PC-3 (cell line): Measurements from ENCODE around the gene TOMM70. TPM values are rescaled to one million over a fixed set of nuclear protein-coding genes. Genes with fewer than 3 reads are reported as not detected.

Experiments used
- ATAC-seq: fragments of 200-7000 bp; cut with Tn5 transposase; 2 replicates; pipeline ENCODE4 v1.9.1; 2020; ENCODE audit warnings: mild to moderate bottlenecking, moderate library complexity
- BruUV-seq: library from RNA; stranded (reverse); fragments of 400-500 nt; replicated peaks from 2 replicates; lab custom pipeline; 2021; lab: Mats Ljungman, UMichigan
- CTCF ChIA-PET: fragments of 300-600 bp; sonication (Branson Sonifier 250); formaldehyde crosslinking; loops from one replicate; lab custom pipeline; 2022; ENCODE audit warnings: antibody characterized with exemption; lab: Charles Lee
- POLR2A ChIA-PET: fragments of 300-600 bp; sonication (Branson Sonifier 250); formaldehyde crosslinking; loops from one replicate; lab custom pipeline; 2022; ENCODE audit warnings: antibody characterized with exemption; ENCODE audit not compliant: unreplicated experiment; lab: Charles Lee
- DNase-seq: peaks from one replicate; pipeline ENCODE4 v3.0.0-alpha.2; 2015
- H2AFZ ChIP-seq: fragments of 300-600 bp; sonication (generic); 2 replicates; pipeline ENCODE4 v1.6.0; 2016; ENCODE audit warnings: antibody characterized with exemption, low read length
- H3F3A ChIP-seq: fragments of 300-600 bp; sonication (generic); one replicate; pipeline ENCODE4 v1.6.0; 2017; ENCODE audit warnings: antibody characterized with exemption, low read length, control low read depth, mild to moderate bottlenecking; ENCODE audit not compliant: unreplicated experiment
- H3K27ac ChIP-seq: fragments of 300-600 bp; sonication (generic); 2 replicates; pipeline ENCODE4 v1.5.1; 2016; ENCODE audit warnings: mild to moderate bottlenecking, low read length
- H3K27me3 ChIP-seq: fragments of 300-600 bp; sonication (generic); 2 replicates; pipeline ENCODE4 v1.6.1; 2016; ENCODE audit warnings: low read length, mixed read lengths
- H3K36me3 ChIP-seq: fragments of 300-600 bp; sonication (generic); 2 replicates; pipeline ENCODE4 v1.6.1; 2016; ENCODE audit warnings: low read depth, mixed run types, low read length, mixed read lengths
- H3K4me1 ChIP-seq: fragments of 300-600 bp; sonication (generic); 2 replicates; pipeline ENCODE4 v1.5.1; 2016; ENCODE audit warnings: low read length; ENCODE audit not compliant: insufficient read depth
- H3K4me2 ChIP-seq: fragments of 300-600 bp; sonication (generic); 2 replicates; pipeline ENCODE4 v1.6.0; 2016; ENCODE audit warnings: low read length
- H3K4me3 ChIP-seq: fragments of 300-600 bp; sonication (generic); 2 replicates; pipeline ENCODE4 v1.5.1; 2016; ENCODE audit warnings: mild to moderate bottlenecking, low read length, mixed read lengths
- H3K79me2 ChIP-seq: fragments of 300-600 bp; sonication (generic); 2 replicates; pipeline ENCODE4 v1.6.1; 2017; ENCODE audit warnings: low read length, mixed read lengths
- H3K9ac ChIP-seq: fragments of 300-600 bp; sonication (generic); 2 replicates; pipeline ENCODE4 v1.6.0; 2016; ENCODE audit warnings: mild to moderate bottlenecking, low read length
- H3K9me2 ChIP-seq: fragments of 300-600 bp; sonication (generic); replicated peaks from 2 replicates; pipeline ENCODE4 v1.6.1; 2016; ENCODE audit warnings: mixed run types, low read length, mixed read lengths
- H3K9me3 ChIP-seq: fragments of 300-600 bp; sonication (generic); 2 replicates; pipeline ENCODE4 v1.6.1; 2016; ENCODE audit warnings: low read length, mixed read lengths
- H4K20me1 ChIP-seq: fragments of 300-600 bp; sonication (generic); 2 replicates; pipeline ENCODE4 v1.6.1; 2016; ENCODE audit warnings: low read length, mixed read lengths
- CTCF ChIP-seq: fragments of 300-600 bp; sonication (generic); conservative IDR thresholded peaks from 2 replicates; pipeline ENCODE4 v1.5.1; 2017; ENCODE audit warnings: antibody characterized with exemption, low read depth, mild to moderate bottlenecking, low read length
- EZH2 ChIP-seq: fragments of 300-600 bp; sonication (generic); IDR thresholded peaks from one replicate; pipeline ENCODE4 v1.6.1; 2017; ENCODE audit warnings: antibody characterized with exemption, mild to moderate bottlenecking, low read length; ENCODE audit not compliant: unreplicated experiment
- EZH2phosphoT487 ChIP-seq: fragments of 300-600 bp; sonication (generic); IDR thresholded peaks from 2 replicates; pipeline ENCODE4 v1.6.1; 2018; ENCODE audit warnings: mild to moderate bottlenecking, antibody characterized with exemption, low read length, borderline replicate concordance
- intact Hi-C: fragments of 100-400 bp; cut with micrococcal nuclease; formaldehyde crosslinking; loops from 2 replicates; pipeline ENCODE4 v1.9.0; 2023
- total RNA-seq: library from RNA; depleted of rRNA; stranded (reverse); fragments of >200 nt; gene quantifications from 2 replicates; pipeline ENCODE4 v1.2.3, GENCODE V29; 2014

The TOMM70 gene
- total RNA-seq, 1 experiment from 2014 or later, result 85.3 TPM

GRCh38 chr3:100376301-100376700, 24.6 kb downstream of the TOMM70 start:
- no peak overlapping the region for H3K4me2 ChIP-seq
- no peaks in the 10 kb centered on the region for H3K9me2 ChIP-seq
- no peaks in the 10 kb centered on the region for H3K9me3 ChIP-seq
- ATAC-seq (no peak), DNase-seq (no peak)
- TF ChIP-seq CTCF (no peak), EZH2phosphoT487 (no peak), EZH2 (no peak)
- no peaks in the 10 kb centered on the region for H3K27me3 ChIP-seq
- H2AFZ ChIP-seq, result no peak overlapping the region
- peaks cover 77% of the 10 kb centered on the region for H3K36me3 ChIP-seq
- ChIA-PET POLR2A (no interaction called here), CTCF (no interaction called here)
- H3K4me1 ChIP-seq, result no peaks in the 10 kb centered on the region
- H3K79me2 ChIP-seq, result peaks cover 5% of the 10 kb centered on the region; the same call in 1 of the 2 replicates
- intact Hi-C loops, result no loop called here
- H3K27ac ChIP-seq, result no peak overlapping the region
- no peaks in the 10 kb centered on the region for H4K20me1 ChIP-seq
- BruUV-seq, result no TSS peak
- H3F3A ChIP-seq, result peaks cover 5% of the 10 kb centered on the region
- H3K9ac ChIP-seq, result no peak overlapping the region
- no peak overlapping the region for H3K4me3 ChIP-seq

- Histone ChIP-seq H3K4me1 (0 out of 2 replicates have a peak, but pooled peaks cover 2% of the 10 kb centered on the region), H3K9me3 (no peaks in the 10 kb centered on the region), H3F3A (peaks cover 5% of the 10 kb centered on the region), H3K9me2 (no peaks in the 10 kb centered on the region), H3K27ac (no peak overlapping the region), H3K36me3 (peaks cover 74% of the 10 kb centered on the region), H3K79me2 (no peaks in the 10 kb centered on the region; the same call in 1 of the 2 replicates), H3K27me3 (no peaks in the 10 kb centered on the region), H3K4me2 (no peak overlapping the region), H4K20me1 (no peaks in the 10 kb centered on the region), H2AFZ (no peak overlapping the region), H3K4me3 (no peak overlapping the region), H3K9ac (no peak overlapping the region)
- peak; percentile 46 for ATAC-seq
- no peak for DNase-seq
- CTCF ChIA-PET, result interaction anchor here (0.6 kb wide), 1 partner anchor 543 kb away, joined by 3 read pairs; no protein-coding TSS in a partner anchor
- intact Hi-C loops, result no loop called here
- TF ChIP-seq EZH2 (no peak), EZH2phosphoT487 (no peak), CTCF (no peak)
- BruUV-seq, result no TSS peak
- POLR2A ChIA-PET, result interaction anchor here (0.6 kb wide), 1 partner anchor 50 kb away, joined by 4 read pairs; no protein-coding TSS in a partner anchor
Measured at GRCh38 chr3:100374521-100374920, 26.4 kb downstream of the TOMM70 start.

GRCh38 chr3:100370756-100371155, 30.1 kb downstream of the TOMM70 start:
- DNase-seq (peak; percentile 11), ATAC-seq (no peak)
- Histone ChIP-seq H3K4me1 (0 out of 2 replicates have a peak, but pooled peaks cover 2% of the 10 kb centered on the region), H3K4me3 (no peak overlapping the region), H3K79me2 (no peaks in the 10 kb centered on the region), H3K4me2 (no peak overlapping the region), H3K27me3 (no peaks in the 10 kb centered on the region), H3K9me2 (no peaks in the 10 kb centered on the region), H3K9me3 (no peaks in the 10 kb centered on the region), H3K27ac (no peak overlapping the region), H4K20me1 (0 out of 2 replicates have a peak, but pooled peaks cover 7% of the 10 kb centered on the region), H3F3A (no peaks in the 10 kb centered on the region), H2AFZ (no peak overlapping the region), H3K36me3 (peaks cover 76% of the 10 kb centered on the region), H3K9ac (no peak overlapping the region)
- POLR2A ChIA-PET, result no interaction called here
- CTCF ChIA-PET, result no interaction called here
- no TSS peak for BruUV-seq
- TF ChIP-seq EZH2phosphoT487, result no peak
- no peak for TF ChIP-seq CTCF
- no peak for TF ChIP-seq EZH2
- intact Hi-C loops, result no loop called here
